Neuronal stem cell (in vitro differentiated cells): ENCODE results near the gene ITPRIPL2.
A peak's percentile ranks its signal among the peaks of the same experiment; 100 is the strongest.

Source experiments
- DNase-seq: peaks from one replicate; pipeline ENCODE4 v3.0.0-alpha.2; 2013; ENCODE audit warnings: low spot score
- H2AFZ ChIP-seq: one replicate; pipeline ENCODE4 v1.6.1; 2013; ENCODE audit warnings: mild to moderate bottlenecking, low read length, inconsistent platforms
- H2AK5ac ChIP-seq: 2 replicates; pipeline ENCODE4 v1.6.1; 2013; ENCODE audit warnings: low read depth, mild to moderate bottlenecking, inconsistent platforms, low read length, moderate library complexity, mixed read lengths
- H2BK120ac ChIP-seq: 2 replicates; pipeline ENCODE4 v1.6.1; 2013; ENCODE audit warnings: low read depth, mild to moderate bottlenecking, inconsistent platforms, low read length, moderate library complexity, mixed read lengths
- H2BK12ac ChIP-seq: one replicate; pipeline ENCODE4 v1.6.1; 2013; ENCODE audit warnings: low read length, inconsistent platforms
- H2BK15ac ChIP-seq: 2 replicates; pipeline ENCODE4 v1.6.1; 2013; ENCODE audit warnings: mild to moderate bottlenecking, low read length, inconsistent platforms, mixed read lengths
- H2BK5ac ChIP-seq: one replicate; pipeline ENCODE4 v1.6.1; 2013; ENCODE audit warnings: inconsistent platforms, mild to moderate bottlenecking, low read length, moderate library complexity
- H3K14ac ChIP-seq: one replicate; pipeline ENCODE4 v1.6.1; 2013; ENCODE audit warnings: low read length, inconsistent platforms
- H3K18ac ChIP-seq: 2 replicates; pipeline ENCODE4 v1.6.1; 2013; ENCODE audit warnings: low read length, inconsistent platforms
- H3K23ac ChIP-seq: 2 replicates; pipeline ENCODE4 v1.6.1; 2013; ENCODE audit warnings: low read depth, mild to moderate bottlenecking, mixed read lengths, low read length, inconsistent platforms; ENCODE audit not compliant: poor library complexity
- H3K27ac ChIP-seq: replicated peaks from 3 replicates; pipeline ENCODE4 v1.5.1; 2013; ENCODE audit warnings: low read length, inconsistent platforms
- H3K27me3 ChIP-seq, 3 experiments: 2 replicates each; pipeline ENCODE4 v1.6.1; 2013; ENCODE audit warnings: low read length in 3 of 3, mild to moderate bottlenecking in 2 of 3, inconsistent platforms in 1 of 3, low read depth in 1 of 3, mixed read lengths in 1 of 3, moderate library complexity in 1 of 3; ENCODE audit not compliant: control insufficient read depth in 3 of 3, insufficient read depth in 3 of 3
- H3K36me3 ChIP-seq, 2 donors: replicated peaks in 1 of 2; 2 replicates each; pipeline ENCODE4 v1.6.1; 2013; ENCODE audit warnings: low read length in 2 of 2; ENCODE audit not compliant: control insufficient read depth in 2 of 2, insufficient read depth in 2 of 2
- H3K4ac ChIP-seq: 2 replicates; pipeline ENCODE4 v1.6.1; 2013; ENCODE audit warnings: inconsistent platforms, mild to moderate bottlenecking, low read length, moderate library complexity
- H3K4me1 ChIP-seq, 2 donors: 1 replicate in 1 of 2; 2 replicates in 1 of 2; pipeline ENCODE4 v1.6.1; 2013; ENCODE audit warnings: low read length in 2 of 2, low read depth in 1 of 2; ENCODE audit not compliant: control insufficient read depth in 2 of 2, insufficient read depth in 1 of 2
- H3K4me2 ChIP-seq: one replicate; pipeline ENCODE4 v1.6.1; 2013; ENCODE audit warnings: mild to moderate bottlenecking, low read length, inconsistent platforms; ENCODE audit not compliant: insufficient read depth, poor library complexity, severe bottlenecking
- H3K4me3 ChIP-seq, 2 donors: 2 replicates each; pipeline ENCODE4 v1.5.1; 2013; ENCODE audit warnings: low read length in 2 of 2, mild to moderate bottlenecking in 2 of 2, inconsistent platforms in 1 of 2, moderate library complexity in 1 of 2
- H3K79me1 ChIP-seq: one replicate; pipeline ENCODE4 v1.6.1; 2013; ENCODE audit warnings: low read depth, mild to moderate bottlenecking, inconsistent platforms, low read length, moderate library complexity
- H3K9ac ChIP-seq: one replicate; pipeline ENCODE4 v1.6.1; 2013; ENCODE audit warnings: mild to moderate bottlenecking, low read depth, low read length, inconsistent platforms; ENCODE audit not compliant: poor library complexity
- H3K9me3 ChIP-seq, 2 donors: replicated peaks in 1 of 2; 2 replicates each; pipeline versions ENCODE3 to v1.6.1; 2013; ENCODE audit warnings: low read length in 2 of 2, mild to moderate bottlenecking in 2 of 2, inconsistent platforms in 1 of 2, low read depth in 1 of 2, mixed read lengths in 1 of 2, moderate library complexity in 1 of 2; ENCODE audit not compliant: control insufficient read depth in 2 of 2, insufficient read depth in 1 of 2
- H4K8ac ChIP-seq: one replicate; pipeline ENCODE4 v1.6.1; 2013; ENCODE audit warnings: low read depth, mild to moderate bottlenecking, inconsistent platforms, low read length, moderate library complexity
- H4K91ac ChIP-seq: one replicate; pipeline ENCODE4 v1.6.1; 2013; ENCODE audit warnings: low read length, low read depth, mild to moderate bottlenecking, inconsistent platforms; ENCODE audit not compliant: poor library complexity
- WGBS, 2 donors: extraction: QIAGEN DNeasy Blood & Tissue Kit; methylation state at CpG; one replicate each; pipeline ENCODE4 v1.1.7; 2013; ENCODE audit warnings: missing lambda C conversion rate in 2 of 2, mixed read lengths in 1 of 2; ENCODE audit not compliant: insufficient read length in 2 of 2, insufficient replicate concordance in 1 of 2; ENCODE audit errors: extremely low coverage in 2 of 2; 5-methylcytosine and 5-hydroxymethylcytosine counted together

ITPRIPL2 gene

DNA sequence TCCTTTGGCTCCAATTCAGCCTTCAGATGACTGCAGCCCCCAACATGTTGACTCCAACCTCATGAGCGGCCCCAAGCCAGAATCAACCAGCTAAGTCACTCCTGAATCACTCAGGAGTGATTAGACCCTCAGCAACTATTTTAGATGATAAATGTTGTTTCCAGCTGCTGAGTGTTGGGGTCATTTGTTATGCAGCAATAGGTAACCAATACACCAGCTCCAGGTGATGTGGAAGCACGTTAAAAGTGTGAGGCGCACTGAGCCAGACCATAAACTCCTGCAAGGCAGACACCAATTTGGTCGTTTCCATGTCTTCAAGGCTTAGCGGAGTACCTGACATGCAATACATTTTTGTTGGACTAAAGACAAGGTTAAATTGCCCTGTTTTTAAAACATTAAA, 28.9 kb upstream of the ITPRIPL2 start:
- H3K4me2 ChIP-seq = no peak overlapping the region
- H3K27me3 ChIP-seq = peaks cover 0 to 9% (median 8%) of the 10 kb centered on the region in 3 experiments
- H3K14ac ChIP-seq = no peak overlapping the region
- H3K36me3 ChIP-seq = peaks cover 2 to 18% of the 10 kb centered on the region in 2 donors
- no peak for DNase-seq
- no peak overlapping the region for H2BK120ac ChIP-seq
- no peak overlapping the region for H2BK12ac ChIP-seq
- H4K91ac ChIP-seq = no peak overlapping the region
- H2BK15ac ChIP-seq = no peak overlapping the region
- H3K9me3 ChIP-seq = peaks cover 0 to 6% of the 10 kb centered on the region in 2 donors
- no peak overlapping the region for H3K23ac ChIP-seq
- no peak overlapping the region for H2AFZ ChIP-seq
- H3K18ac ChIP-seq = no peak overlapping the region
- H3K4ac ChIP-seq = no peak overlapping the region
- no peak overlapping the region for H3K27ac ChIP-seq
- no peaks in the 10 kb centered on the region for H3K79me1 ChIP-seq
- H2BK5ac ChIP-seq = no peak overlapping the region
- H3K4me1 ChIP-seq = peaks cover 0 to 2% of the 10 kb centered on the region in 2 donors
- H2AK5ac ChIP-seq = no peak overlapping the region
- no CpG with 5 or more reads among the region's 5 CpGs for WGBS, 2 donors
- no peak overlapping the region for H3K4me3 ChIP-seq
- no peak overlapping the region for H4K8ac ChIP-seq
- H3K9ac ChIP-seq = no peak overlapping the region

DNA sequence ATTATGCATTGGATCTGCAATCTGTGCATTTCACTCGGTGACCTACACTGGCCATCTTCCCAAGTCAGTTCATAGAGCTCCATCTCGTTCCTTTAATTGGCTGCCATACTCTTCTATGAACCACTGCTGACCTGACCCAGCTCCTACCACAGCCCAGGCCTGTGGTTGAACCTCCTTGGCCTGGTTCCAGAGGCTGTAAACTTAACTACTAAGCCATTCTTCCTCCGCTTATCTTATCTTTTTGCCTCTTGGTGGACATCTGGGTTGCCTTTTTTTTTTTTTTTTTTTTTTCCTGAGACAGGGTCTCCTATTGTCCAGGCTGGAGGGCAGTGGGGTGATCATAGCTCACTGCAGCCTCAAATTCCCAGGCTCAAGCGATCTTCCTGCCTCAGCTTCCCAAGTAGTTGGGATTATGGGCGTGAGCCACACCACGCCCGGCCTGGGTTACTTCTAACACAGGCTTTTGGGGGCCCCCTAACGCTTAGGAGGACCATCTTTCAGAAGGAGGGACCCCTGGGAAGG, 28.0 kb upstream of the ITPRIPL2 start:
- Histone ChIP-seq H2BK12ac (no peak overlapping the region), H3K23ac (no peak overlapping the region), H3K9me3 (peaks cover 0 to 5% of the 10 kb centered on the region in 2 donors), H3K27ac (no peak overlapping the region), H2AFZ (peak overlapping the region; percentile 88), H2AK5ac (no peak overlapping the region), H3K4me2 (peak overlapping the region; percentile 61), H3K4me1 (peaks cover 0 to 2% of the 10 kb centered on the region in 2 donors), H2BK15ac (no peak overlapping the region), H4K8ac (no peak overlapping the region), H3K4me3 (no peak overlapping the region), H3K36me3 (peaks cover 2 to 15% of the 10 kb centered on the region in 2 donors), H3K9ac (no peak overlapping the region), H3K27me3 (peaks cover 0 to 9% (median 8%) of the 10 kb centered on the region in 3 experiments), H3K79me1 (no peaks in the 10 kb centered on the region), H3K18ac (no peak overlapping the region), H3K14ac (no peak overlapping the region), H3K4ac (no peak overlapping the region), H2BK120ac (no peak overlapping the region), H4K91ac (no peak overlapping the region), H2BK5ac (peak overlapping the region; percentile 11)
- DNase-seq = no peak
- no CpG with 5 or more reads among the region's 8 CpGs for WGBS, 2 donors

DNA sequence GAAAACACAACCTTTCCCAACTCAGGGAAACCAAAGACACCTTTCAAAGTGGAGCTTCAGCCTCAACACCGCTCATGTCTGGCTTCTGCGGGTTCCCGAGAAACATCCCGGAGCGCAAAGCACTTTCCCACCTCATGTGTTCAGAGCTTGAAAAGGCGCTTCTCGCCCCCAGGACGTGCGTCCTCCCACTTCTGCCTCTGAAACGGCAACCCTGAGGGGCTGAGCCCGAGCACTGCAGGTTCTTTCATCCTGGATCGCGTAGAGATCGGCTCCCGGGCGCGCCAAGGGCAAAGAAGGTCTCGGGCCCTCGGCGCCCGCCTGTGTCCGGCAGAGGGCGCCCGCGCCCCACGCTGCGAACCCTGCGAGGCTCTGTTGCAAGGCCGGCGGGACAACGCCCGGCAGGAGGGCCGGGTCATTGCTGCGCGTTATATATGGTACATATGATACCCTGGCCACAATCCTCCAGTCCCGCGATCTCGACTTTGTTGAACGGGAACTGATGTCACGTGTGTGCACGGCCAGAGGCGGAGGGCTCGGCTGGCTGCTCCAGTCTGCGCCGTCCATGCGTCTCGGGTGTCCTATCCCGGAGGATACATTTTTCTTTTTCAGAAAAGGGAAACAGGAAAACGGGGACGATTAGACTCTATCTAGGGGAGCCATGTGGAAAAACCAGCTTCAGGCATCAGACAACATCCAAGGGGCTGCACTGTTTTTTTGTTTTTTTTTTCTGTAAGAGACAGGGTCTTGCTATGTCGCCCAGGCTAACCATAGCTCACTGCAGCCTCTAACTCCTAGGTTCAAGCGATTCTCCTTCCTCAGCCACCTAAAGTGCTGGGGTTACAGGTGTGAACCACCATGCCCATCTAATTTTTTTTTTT, 27.2 kb upstream of the ITPRIPL2 start:
- Histone ChIP-seq H3K23ac (no peak overlapping the region), H3K79me1 (no peaks in the 10 kb centered on the region), H3K4me3 (peak overlapping the region; percentile 22 to 60), H3K27ac (no peak overlapping the region), H2BK15ac (no peak overlapping the region), H4K8ac (no peak overlapping the region), H3K18ac (peak overlapping the region; percentile 85), H3K14ac (no peak overlapping the region), H3K9ac (peak overlapping the region; percentile 64), H3K9me3 (no peaks in the 10 kb centered on the region), H2BK12ac (no peak overlapping the region), H3K4me1 (peaks cover 0 to 2% of the 10 kb centered on the region in 2 donors), H2BK5ac (peak overlapping the region; percentile 11), H3K27me3 (peaks cover 0 to 9% (median 8%) of the 10 kb centered on the region in 3 experiments), H2AK5ac (no peak overlapping the region), H3K4ac (no peak overlapping the region), H3K4me2 (peak overlapping the region; percentile 61), H4K91ac (no peak overlapping the region), H3K36me3 (peaks cover 0 to 7% of the 10 kb centered on the region in 2 donors), H2AFZ (peak overlapping the region; percentile 88), H2BK120ac (no peak overlapping the region)
- peak; percentile 82 for DNase-seq
- WGBS, 2 donors = no CpG with 5 or more reads among the region's 52 CpGs

DNA sequence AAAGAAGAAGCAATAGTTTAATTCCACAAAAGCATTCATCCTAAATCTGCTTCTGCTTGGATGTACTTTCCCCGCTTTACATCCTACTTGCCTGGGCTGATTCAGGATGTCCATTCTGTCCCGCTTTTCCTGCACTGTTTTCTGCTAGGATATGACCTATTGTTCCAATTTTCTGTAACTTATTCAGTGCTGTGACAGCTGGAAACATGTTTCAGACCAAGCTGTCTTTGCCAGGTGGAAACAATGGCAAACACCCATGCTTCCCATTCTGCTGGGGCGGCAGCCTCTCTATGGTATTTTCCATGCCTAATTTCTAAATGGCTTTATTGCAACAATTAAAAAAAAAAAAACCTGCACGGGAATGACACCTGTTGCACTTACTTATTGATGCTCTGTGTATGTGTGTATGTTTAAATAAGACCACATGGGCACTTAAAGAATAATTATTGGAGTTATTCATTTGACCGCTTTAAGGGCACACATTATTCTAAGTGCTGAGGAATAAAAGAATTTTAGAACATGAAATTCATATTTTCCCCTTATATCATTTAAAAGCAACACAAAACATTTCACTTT, 25.3 kb upstream of the ITPRIPL2 start:
- H2BK12ac ChIP-seq = no peak overlapping the region
- no peak overlapping the region for H2BK5ac ChIP-seq
- no peak overlapping the region for H3K9ac ChIP-seq
- H3K27me3 ChIP-seq = peaks cover 0 to 9% (median 8%) of the 10 kb centered on the region in 3 experiments
- H3K4me1 ChIP-seq = peaks cover 0 to 2% of the 10 kb centered on the region in 2 donors
- H3K4me3 ChIP-seq = no peak overlapping the region
- no peak overlapping the region for H3K27ac ChIP-seq
- H4K91ac ChIP-seq = no peak overlapping the region
- H3K14ac ChIP-seq = no peak overlapping the region
- no peak overlapping the region for H3K23ac ChIP-seq
- no CpG with 5 or more reads among the region's 5 CpGs for WGBS, 2 donors
- H3K79me1 ChIP-seq = no peaks in the 10 kb centered on the region
- DNase-seq = no peak
- H2BK120ac ChIP-seq = no peak overlapping the region
- H3K4me2 ChIP-seq = no peak overlapping the region
- H3K4ac ChIP-seq = no peak overlapping the region
- H3K9me3 ChIP-seq = no peaks in the 10 kb centered on the region
- H3K18ac ChIP-seq = no peak overlapping the region
- no peak overlapping the region for H2AFZ ChIP-seq
- no peak overlapping the region for H2AK5ac ChIP-seq
- H3K36me3 ChIP-seq = no peaks in the 10 kb centered on the region
- no peak overlapping the region for H2BK15ac ChIP-seq
- no peak overlapping the region for H4K8ac ChIP-seq
